NCI-H1105 (cell line): ENCODE measurements around the gene MAGEH1.
"Not testable (repeated sequence)": the region's sequence is repeated elsewhere in the genome, so short reads cannot be mapped to it uniquely, and the experiment has no call there.

Source experiments
- DNase-seq: peaks from one replicate; lab custom pipeline; 2025; lab: John Stamatoyannopoulos, UW

The MAGEH1 gene

GRCh38 chrX:55451990-55452832 lies at the start of gene MAGEH1:
TSS of gene MAGEH1 (plus strand) at chrX:55452127. CDS start at chrX:55452375, 248 bp downstream.
- peak; percentile 67 for DNase-seq

GRCh38 chrX:55427079-55427478 lies 24.8 kb upstream of the MAGEH1 start:
- not testable (repeated sequence) for DNase-seq

- DNase-seq = not testable (repeated sequence)
Observed at GRCh38 chrX:55443468-55443867, 8.5 kb upstream of the MAGEH1 start.

- no peak for DNase-seq
Observed at GRCh38 chrX:55450259-55450658, 1.7 kb upstream of the MAGEH1 start.

GRCh38 chrX:55451141-55451540 lies 786 bp upstream of the MAGEH1 start:
- no peak for DNase-seq

- DNase-seq = no peak
Observed at GRCh38 chrX:55451626-55451989, 319 bp upstream of the MAGEH1 start.

GRCh38 chrX:55452833-55453124 lies 852 bp downstream of the MAGEH1 start:
- DNase-seq = no peak

- DNase-seq = not testable (repeated sequence)
Observed at GRCh38 chrX:55455708-55456107, 3.8 kb downstream of the MAGEH1 start.

- not testable (repeated sequence) for DNase-seq
Observed at GRCh38 chrX:55459426-55459825, 7.5 kb downstream of the MAGEH1 start.

GRCh38 chrX:55459926-55460325 lies 8.0 kb downstream of the MAGEH1 start:
- not testable (repeated sequence) for DNase-seq

GRCh38 chrX:55464050-55464449 lies 12.1 kb downstream of the MAGEH1 start:
- not testable (repeated sequence) for DNase-seq

GRCh38 chrX:55465108-55465507 lies 13.2 kb downstream of the MAGEH1 start:
- not testable (repeated sequence) for DNase-seq

- not testable (repeated sequence) for DNase-seq
Observed at GRCh38 chrX:55465791-55466190, 13.9 kb downstream of the MAGEH1 start.

GRCh38 chrX:55479956-55480355 lies 28.0 kb downstream of the MAGEH1 start:
- not testable (repeated sequence) for DNase-seq

GRCh38 chrX:55480390-55481062 lies 28.6 kb downstream of the MAGEH1 start:
- no peak for DNase-seq

GRCh38 chrX:55484948-55485347 lies 33.0 kb downstream of the MAGEH1 start:
- DNase-seq = no peak

GRCh38 chrX:55486736-55487135 lies 34.8 kb downstream of the MAGEH1 start:
- no peak for DNase-seq

GRCh38 chrX:55487143-55487542 lies 35.2 kb downstream of the MAGEH1 start:
- no peak for DNase-seq

GRCh38 chrX:55488006-55488592 lies 36.2 kb downstream of the MAGEH1 start:
- no peak for DNase-seq

GRCh38 chrX:55488593-55489313 lies 36.8 kb downstream of the MAGEH1 start:
- peak; percentile 47 for DNase-seq

- peak; percentile 9 for DNase-seq
Observed at GRCh38 chrX:55489314-55490009, 37.5 kb downstream of the MAGEH1 start, which contains the start of gene USP51. TSS of gene USP51 (minus strand) at chrX:55489848. CDS start at chrX:55488939, 909 bp downstream.

GRCh38 chrX:55490121-55490520 lies 38.2 kb downstream of the MAGEH1 start:
- DNase-seq = no peak
